Spleen (tissue), 7 donors: ENCODE data around the gene SLC29A3.

Experiments
- POLR2A ChIP-seq, 3 donors: fragments of 450-650 bp; IDR thresholded peaks; one replicate each; pipeline ENCODE4 v1.5.1; 2017; ENCODE audit warnings: antibody characterized with exemption in 3 of 3, mild to moderate bottlenecking in 1 of 3
- POLR2AphosphoS5 ChIP-seq, 3 donors: sonication (generic); formaldehyde crosslinking; IDR thresholded peaks; one replicate each; pipeline ENCODE4 v1.5.1; 2017; ENCODE audit warnings: antibody characterized with exemption in 3 of 3
- TF ChIP-seq, protein P1 (sequence below), 11 experiments: fragments of 200-600 bp in 7 of 11; fragments of 450-650 bp in 4 of 11; sonication (generic) in 4 of 11; IDR thresholded peaks in 8 of 11; conservative IDR thresholded peaks in 3 of 11; 1 replicate in 7 of 11; 2 replicates in 4 of 11; pipeline versions ENCODE4 v1.4.0 to v1.8.0; 2016 to 2021; ENCODE audit warnings: antibody characterized with exemption in 11 of 11, inconsistent platforms in 4 of 11, mild to moderate bottlenecking in 1 of 11
- donor health status: DM: no; HTN: no; CAD: no; lungs with moderate emphysema.
- donor health status: DM: no; HTN: no; CAD: no.
- donor health status: DM: no; HTN: no; CAD: no.

DNA sequence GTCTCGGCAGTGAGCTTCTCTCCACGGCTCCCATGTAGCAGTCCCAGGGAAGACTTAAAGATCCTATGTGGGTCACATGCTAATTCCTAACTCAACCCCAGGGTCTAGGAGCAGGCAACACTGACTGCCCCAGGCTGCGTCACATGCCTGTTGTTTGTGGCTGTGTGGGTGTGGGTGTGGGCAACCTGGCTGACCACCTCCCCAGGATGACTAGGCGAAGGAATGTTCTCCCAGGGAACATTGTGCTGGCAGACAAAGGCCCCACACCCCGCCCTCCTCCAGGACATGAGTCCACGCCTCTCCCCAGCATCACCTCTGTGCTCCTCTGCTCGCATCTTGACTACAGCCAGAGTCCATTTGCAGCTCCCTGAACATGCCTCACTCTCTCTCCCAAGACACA, 30.3 kb downstream of the SLC29A3 start:
- TF ChIP-seq POLR2A (IDR thresholded peaks at IDR 0.05) (no peak), POLR2AphosphoS5 (IDR thresholded peaks at IDR 0.05) (no peak)
- TF ChIP-seq, protein P1, sequence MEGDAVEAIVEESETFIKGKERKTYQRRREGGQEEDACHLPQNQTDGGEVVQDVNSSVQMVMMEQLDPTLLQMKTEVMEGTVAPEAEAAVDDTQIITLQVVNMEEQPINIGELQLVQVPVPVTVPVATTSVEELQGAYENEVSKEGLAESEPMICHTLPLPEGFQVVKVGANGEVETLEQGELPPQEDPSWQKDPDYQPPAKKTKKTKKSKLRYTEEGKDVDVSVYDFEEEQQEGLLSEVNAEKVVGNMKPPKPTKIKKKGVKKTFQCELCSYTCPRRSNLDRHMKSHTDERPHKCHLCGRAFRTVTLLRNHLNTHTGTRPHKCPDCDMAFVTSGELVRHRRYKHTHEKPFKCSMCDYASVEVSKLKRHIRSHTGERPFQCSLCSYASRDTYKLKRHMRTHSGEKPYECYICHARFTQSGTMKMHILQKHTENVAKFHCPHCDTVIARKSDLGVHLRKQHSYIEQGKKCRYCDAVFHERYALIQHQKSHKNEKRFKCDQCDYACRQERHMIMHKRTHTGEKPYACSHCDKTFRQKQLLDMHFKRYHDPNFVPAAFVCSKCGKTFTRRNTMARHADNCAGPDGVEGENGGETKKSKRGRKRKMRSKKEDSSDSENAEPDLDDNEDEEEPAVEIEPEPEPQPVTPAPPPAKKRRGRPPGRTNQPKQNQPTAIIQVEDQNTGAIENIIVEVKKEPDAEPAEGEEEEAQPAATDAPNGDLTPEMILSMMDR (IDR thresholded peaks at IDR 0.05 in 8 of 11, conservative IDR thresholded peaks at IDR 0.05 in 3 of 11), result no peak
